GM19035 (cell line): ENCODE measurements around the gene BEX1.
"Not testable (repeated sequence)": the region's sequence is repeated elsewhere in the genome, so short reads cannot be mapped to it uniquely, and the experiment has no call there.

Source experiments
- ATAC-seq: cut with Tn5 transposase; IDR thresholded peaks from one replicate; pipeline ENCODE4 v1.9.1; 2021; ENCODE audit not compliant: unreplicated experiment

Gene BEX1

GRCh38 chrX:103063918-103064434, at the start of gene BEX1:
TSS of gene BEX1 (minus strand) at chrX:103064171. CDS start at chrX:103063274, 897 bp downstream.
- no peak for ATAC-seq

GRCh38 chrX:103109497-103109896, 45.5 kb upstream of the BEX1 start:
- ATAC-seq = not testable (repeated sequence)

GRCh38 chrX:103107836-103108235, 43.9 kb upstream of the BEX1 start:
- ATAC-seq = no peak

GRCh38 chrX:103107227-103107737, 43.3 kb upstream of the BEX1 start:
- not testable (repeated sequence) for ATAC-seq

- ATAC-seq = not testable (repeated sequence)
These were observed 40.4 kb upstream of the BEX1 start for GRCh38 chrX:103104370-103104769.

- not testable (repeated sequence) for ATAC-seq
These were observed 39.9 kb upstream of the BEX1 start for GRCh38 chrX:103103866-103104265.

GRCh38 chrX:103101299-103102042, 37.5 kb upstream of the BEX1 start:
- ATAC-seq = no peak

- ATAC-seq = no peak
These were observed 36.5 kb upstream of the BEX1 start for GRCh38 chrX:103100484-103100883.

- ATAC-seq = no peak
These were observed 35.7 kb upstream of the BEX1 start for GRCh38 chrX:103099691-103100090.

- no peak for ATAC-seq
These were observed 34.5 kb upstream of the BEX1 start for GRCh38 chrX:103098488-103098887.

- ATAC-seq = no peak
These were observed 29.0 kb upstream of the BEX1 start, which contains the start of gene NXF3 for GRCh38 chrX:103092942-103093341. TSS of gene NXF3 (minus strand) at chrX:103093143. CDS start at chrX:103093023, 120 bp downstream.

GRCh38 chrX:103081051-103081450, 17.1 kb upstream of the BEX1 start:
- ATAC-seq = no peak

GRCh38 chrX:103073467-103073866, 9.5 kb upstream of the BEX1 start:
- ATAC-seq = no peak

GRCh38 chrX:103066606-103067005, 2.6 kb upstream of the BEX1 start:
- ATAC-seq = no peak

- no peak for ATAC-seq
These were observed 653 bp downstream of the BEX1 start for GRCh38 chrX:103063191-103063845.

GRCh38 chrX:103061486-103061885, 2.5 kb downstream of the BEX1 start:
- no peak for ATAC-seq

GRCh38 chrX:103056902-103057301, 7.1 kb downstream of the BEX1 start:
- no peak for ATAC-seq

- ATAC-seq = no peak
These were observed 11.3 kb downstream of the BEX1 start for GRCh38 chrX:103052625-103053024.

- ATAC-seq = no peak
These were observed 12.6 kb downstream of the BEX1 start for GRCh38 chrX:103051260-103051789.

GRCh38 chrX:103033371-103033770, 30.6 kb downstream of the BEX1 start:
- not testable (repeated sequence) for ATAC-seq

- ATAC-seq = no peak
These were observed 46.4 kb downstream of the BEX1 start for GRCh38 chrX:103017542-103017941.

- no peak for ATAC-seq
These were observed 51.0 kb downstream of the BEX1 start for GRCh38 chrX:103012945-103013344.
